ENCODE results near the gene ILF2. TPM values are rescaled to one million over a fixed set of nuclear protein-coding genes. Genes with fewer than 3 reads are reported as not detected.
"Not testable (repeated sequence)": the region's sequence is repeated elsewhere in the genome, so short reads cannot be mapped to it uniquely, and the experiment has no call there.

The ILF2 gene
- 216 TPM for total RNA-seq (ENCODE audit: unreplicated experiment)
- long read RNA-seq, transcript ILF2-201 (14 exons, 1,659 nt), result major isoform, 327 of 366 reads
- long read RNA-seq, partial matches to known transcripts, result 21 of 366 reads
- long read RNA-seq, other reads (novel, unspliced or antisense), result 18 of 366 reads

DNA sequence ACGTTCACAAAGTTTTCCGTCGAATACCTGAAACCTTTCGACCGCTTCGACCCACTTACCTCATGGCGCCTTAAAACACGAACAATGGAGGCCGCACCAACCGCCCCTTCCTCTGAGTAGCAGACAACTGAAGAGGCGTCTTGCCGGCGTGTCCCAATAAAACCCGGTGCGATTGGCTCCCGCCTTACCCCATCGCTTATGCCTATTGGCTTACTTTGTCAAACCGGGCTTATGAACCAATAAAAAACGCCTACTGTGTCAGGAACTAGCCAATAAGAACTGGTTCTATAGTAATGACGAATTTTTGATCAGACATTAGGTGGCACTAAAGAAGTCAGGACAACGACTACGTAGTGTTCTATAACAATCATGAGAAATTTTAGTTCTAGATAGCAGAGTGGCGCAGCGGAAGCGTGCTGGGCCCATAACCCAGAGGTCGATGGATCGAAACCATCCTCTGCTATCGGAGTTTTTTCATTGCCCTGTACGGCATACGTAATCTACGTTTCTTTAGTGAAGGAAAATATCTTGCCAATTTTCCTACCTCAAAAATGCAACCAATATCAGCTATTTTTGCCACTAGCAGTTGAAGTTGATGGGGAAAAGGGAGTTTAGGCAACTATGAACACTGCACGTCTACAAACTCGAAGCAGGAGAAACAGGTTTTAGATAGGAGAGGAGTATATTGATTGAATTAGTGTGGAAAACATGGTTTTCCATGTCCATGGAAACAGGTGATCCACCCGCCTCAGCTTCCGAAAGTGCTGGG lies at the start of gene ILF2:
TSS of gene ILF2 (minus strand) at position 135 of the 769 bp plus-strand sequence. CDS start at position 64, 71 bp downstream.
- no peak within 1 kb of the TSS for H3K4me3 Mint-ChIP-seq (ENCODE audit: unreplicated experiment)
- peaks cover 8% of the 10 kb centered on the region for H3K27me3 Mint-ChIP-seq (ENCODE audit: unreplicated experiment)

DNA sequence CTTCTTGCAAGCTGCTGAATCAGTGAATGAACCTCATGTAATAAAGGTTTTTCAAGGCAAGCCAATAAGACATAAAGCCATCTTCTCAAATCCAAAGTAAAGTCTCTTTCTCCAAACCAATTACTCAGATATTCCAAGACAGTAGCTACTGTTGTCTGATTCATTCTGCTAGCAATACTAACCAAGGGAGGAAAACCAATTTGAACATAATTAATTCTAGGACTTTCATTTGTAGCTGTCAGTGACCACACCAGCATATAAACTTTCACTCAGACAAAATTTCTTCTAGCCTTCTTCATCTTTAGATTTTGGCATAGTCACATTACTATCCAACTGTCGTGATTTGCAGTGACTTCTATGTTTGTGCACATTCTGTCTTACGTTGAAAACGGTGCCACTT lies 46.5 kb upstream of the ILF2 start:
- Mint-ChIP-seq H3K4me1 (ENCODE audit: unreplicated experiment) (no peaks in the 10 kb centered on the region), H3K4me3 (ENCODE audit: unreplicated experiment) (no peak overlapping the region), H3K27me3 (ENCODE audit: unreplicated experiment) (peaks cover 2% of the 10 kb centered on the region), H3K27ac (ENCODE audit: unreplicated experiment) (no peak overlapping the region), H3K9me3 (ENCODE audit: unreplicated experiment) (no peaks in the 10 kb centered on the region), H3K36me3 (ENCODE audit: low read depth, unreplicated experiment) (no peaks in the 10 kb centered on the region)
- no peak for DNase-seq (ENCODE audit: low spot score)
- TF ChIP-seq, protein P1, sequence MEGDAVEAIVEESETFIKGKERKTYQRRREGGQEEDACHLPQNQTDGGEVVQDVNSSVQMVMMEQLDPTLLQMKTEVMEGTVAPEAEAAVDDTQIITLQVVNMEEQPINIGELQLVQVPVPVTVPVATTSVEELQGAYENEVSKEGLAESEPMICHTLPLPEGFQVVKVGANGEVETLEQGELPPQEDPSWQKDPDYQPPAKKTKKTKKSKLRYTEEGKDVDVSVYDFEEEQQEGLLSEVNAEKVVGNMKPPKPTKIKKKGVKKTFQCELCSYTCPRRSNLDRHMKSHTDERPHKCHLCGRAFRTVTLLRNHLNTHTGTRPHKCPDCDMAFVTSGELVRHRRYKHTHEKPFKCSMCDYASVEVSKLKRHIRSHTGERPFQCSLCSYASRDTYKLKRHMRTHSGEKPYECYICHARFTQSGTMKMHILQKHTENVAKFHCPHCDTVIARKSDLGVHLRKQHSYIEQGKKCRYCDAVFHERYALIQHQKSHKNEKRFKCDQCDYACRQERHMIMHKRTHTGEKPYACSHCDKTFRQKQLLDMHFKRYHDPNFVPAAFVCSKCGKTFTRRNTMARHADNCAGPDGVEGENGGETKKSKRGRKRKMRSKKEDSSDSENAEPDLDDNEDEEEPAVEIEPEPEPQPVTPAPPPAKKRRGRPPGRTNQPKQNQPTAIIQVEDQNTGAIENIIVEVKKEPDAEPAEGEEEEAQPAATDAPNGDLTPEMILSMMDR (IDR thresholded peaks at IDR 0.05; ENCODE audit: unreplicated experiment), result no peak

More for the DNA sequence above, at the start of gene ILF2:
- Mint-ChIP-seq H3K4me1 (ENCODE audit: unreplicated experiment) (peaks cover 18% of the 10 kb centered on the region), H3K36me3 (ENCODE audit: low read depth, unreplicated experiment) (peaks cover 24% of the 10 kb centered on the region), H3K9me3 (ENCODE audit: unreplicated experiment) (no peaks in the 10 kb centered on the region), H3K27ac (ENCODE audit: unreplicated experiment) (no peak within 1 kb of the TSS)
- TF ChIP-seq, protein P1 (IDR thresholded peaks at IDR 0.05; ENCODE audit: unreplicated experiment), result no peak
- peak; percentile 93 for DNase-seq (ENCODE audit: low spot score)

DNA sequence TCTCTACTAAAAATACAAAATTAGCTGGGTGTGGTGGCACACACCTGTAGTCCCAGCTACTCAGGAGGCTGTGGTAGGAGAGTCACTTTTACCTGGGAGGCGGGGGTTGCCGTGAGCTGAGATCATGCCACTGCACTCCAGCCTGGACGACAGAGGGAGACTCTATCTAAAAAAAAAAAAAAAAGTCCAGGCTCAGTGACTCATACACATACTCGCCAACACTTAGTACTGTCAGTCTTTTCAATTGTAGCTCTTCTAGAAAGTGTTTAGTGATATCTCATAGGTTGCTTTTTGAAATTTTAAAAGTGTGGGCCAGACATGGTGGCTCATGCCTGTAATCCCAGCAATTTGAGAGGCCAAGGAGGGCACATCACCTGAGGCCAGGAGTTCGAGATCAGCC lies 45.4 kb upstream of the ILF2 start:
- not testable (repeated sequence) for H3K9me3 Mint-ChIP-seq (ENCODE audit: unreplicated experiment); H3K4me3 Mint-ChIP-seq (ENCODE audit: unreplicated experiment); H3K27me3 Mint-ChIP-seq (ENCODE audit: unreplicated experiment); H3K27ac Mint-ChIP-seq (ENCODE audit: unreplicated experiment); H3K36me3 Mint-ChIP-seq (ENCODE audit: low read depth, unreplicated experiment); DNase-seq (ENCODE audit: low spot score); H3K4me1 Mint-ChIP-seq (ENCODE audit: unreplicated experiment)

DNA sequence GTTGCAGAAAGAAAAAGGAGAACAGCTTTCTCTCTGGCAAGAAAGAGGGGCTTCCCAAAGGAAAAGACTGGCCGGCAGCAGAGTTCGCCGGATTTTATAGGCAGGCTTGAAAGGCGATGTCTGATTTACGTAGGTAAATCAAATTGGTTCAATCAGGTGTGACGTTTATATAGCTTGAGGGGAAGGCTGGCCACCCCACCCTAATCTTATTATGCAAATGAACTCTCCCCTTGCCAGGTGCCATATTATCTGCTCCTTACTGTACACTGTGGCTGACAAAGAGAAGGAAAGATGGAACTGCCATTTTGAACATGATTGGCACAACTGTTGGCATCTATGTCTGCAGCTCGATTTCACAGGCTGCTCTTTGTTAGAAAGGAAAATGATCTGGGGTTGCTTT lies 40.2 kb upstream of the ILF2 start:
- TF ChIP-seq, protein P1 (IDR thresholded peaks at IDR 0.05; ENCODE audit: unreplicated experiment), result no peak
- H3K9me3 Mint-ChIP-seq (ENCODE audit: unreplicated experiment), result no peaks in the 10 kb centered on the region
- H3K27me3 Mint-ChIP-seq (ENCODE audit: unreplicated experiment), result peaks cover 2% of the 10 kb centered on the region
- no peak overlapping the region for H3K27ac Mint-ChIP-seq (ENCODE audit: unreplicated experiment)
- H3K4me3 Mint-ChIP-seq (ENCODE audit: unreplicated experiment), result no peak overlapping the region
- DNase-seq (ENCODE audit: low spot score), result no peak
- no peaks in the 10 kb centered on the region for H3K4me1 Mint-ChIP-seq (ENCODE audit: unreplicated experiment)
- H3K36me3 Mint-ChIP-seq (ENCODE audit: low read depth, unreplicated experiment), result no peaks in the 10 kb centered on the region

DNA sequence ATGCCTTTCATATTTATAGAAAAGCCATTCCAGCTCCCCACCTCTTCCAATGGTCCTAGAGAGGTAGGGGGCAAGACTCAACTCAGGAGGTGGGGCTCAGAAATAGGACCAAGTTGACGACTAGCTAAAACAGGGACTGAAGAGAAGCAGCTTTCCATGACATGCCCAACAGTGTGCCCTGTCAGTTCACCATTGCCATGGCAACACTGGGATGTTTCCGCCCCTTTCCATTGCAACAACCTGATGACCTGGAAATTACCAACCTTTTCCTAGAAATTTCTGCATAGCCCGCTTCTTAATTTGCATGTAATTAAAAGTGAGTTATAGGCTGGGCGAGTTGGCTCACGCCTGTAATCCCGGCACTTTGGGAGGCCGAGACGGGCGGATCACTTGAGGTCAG lies 34.7 kb upstream of the ILF2 start:
- Mint-ChIP-seq H3K27me3 (ENCODE audit: unreplicated experiment) (no peaks in the 10 kb centered on the region), H3K27ac (ENCODE audit: unreplicated experiment) (no peak overlapping the region), H3K4me3 (ENCODE audit: unreplicated experiment) (no peak overlapping the region), H3K4me1 (ENCODE audit: unreplicated experiment) (no peaks in the 10 kb centered on the region), H3K9me3 (ENCODE audit: unreplicated experiment) (no peaks in the 10 kb centered on the region), H3K36me3 (ENCODE audit: low read depth, unreplicated experiment) (no peaks in the 10 kb centered on the region)
- DNase-seq (ENCODE audit: low spot score), result no peak
- TF ChIP-seq, protein P1 (IDR thresholded peaks at IDR 0.05; ENCODE audit: unreplicated experiment), result no peak

All from endothelial cell (in vitro differentiated cells).